GM15510 (cell line): ENCODE measurements around the gene RMI2.

ENCODE experiments used
- POLR2A ChIP-seq: IDR thresholded peaks from 3 replicates; pipeline ENCODE4 v1.6.1; 2011; ENCODE audit warnings: borderline replicate concordance; ENCODE audit not compliant: insufficient read length; ENCODE audit errors: extremely low read depth

RMI2 gene

DNA sequence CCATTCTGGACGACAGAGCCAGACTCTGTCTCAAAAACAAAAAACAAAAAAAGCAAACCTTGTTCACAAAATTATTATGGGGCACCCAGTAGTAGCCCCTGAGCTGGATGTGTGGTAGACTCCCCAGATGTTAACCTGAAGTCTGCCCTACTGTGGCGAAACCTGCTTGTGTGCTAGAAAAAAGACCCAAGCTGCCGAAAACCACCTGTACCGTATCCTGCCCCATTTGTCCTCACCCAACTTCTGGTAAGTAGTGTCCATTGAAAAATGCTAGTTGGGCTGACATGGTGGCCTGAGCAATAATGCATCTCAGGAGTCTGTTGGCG is 9.1 kb downstream of the RMI2 start:
- no peak for TF ChIP-seq POLR2A

DNA sequence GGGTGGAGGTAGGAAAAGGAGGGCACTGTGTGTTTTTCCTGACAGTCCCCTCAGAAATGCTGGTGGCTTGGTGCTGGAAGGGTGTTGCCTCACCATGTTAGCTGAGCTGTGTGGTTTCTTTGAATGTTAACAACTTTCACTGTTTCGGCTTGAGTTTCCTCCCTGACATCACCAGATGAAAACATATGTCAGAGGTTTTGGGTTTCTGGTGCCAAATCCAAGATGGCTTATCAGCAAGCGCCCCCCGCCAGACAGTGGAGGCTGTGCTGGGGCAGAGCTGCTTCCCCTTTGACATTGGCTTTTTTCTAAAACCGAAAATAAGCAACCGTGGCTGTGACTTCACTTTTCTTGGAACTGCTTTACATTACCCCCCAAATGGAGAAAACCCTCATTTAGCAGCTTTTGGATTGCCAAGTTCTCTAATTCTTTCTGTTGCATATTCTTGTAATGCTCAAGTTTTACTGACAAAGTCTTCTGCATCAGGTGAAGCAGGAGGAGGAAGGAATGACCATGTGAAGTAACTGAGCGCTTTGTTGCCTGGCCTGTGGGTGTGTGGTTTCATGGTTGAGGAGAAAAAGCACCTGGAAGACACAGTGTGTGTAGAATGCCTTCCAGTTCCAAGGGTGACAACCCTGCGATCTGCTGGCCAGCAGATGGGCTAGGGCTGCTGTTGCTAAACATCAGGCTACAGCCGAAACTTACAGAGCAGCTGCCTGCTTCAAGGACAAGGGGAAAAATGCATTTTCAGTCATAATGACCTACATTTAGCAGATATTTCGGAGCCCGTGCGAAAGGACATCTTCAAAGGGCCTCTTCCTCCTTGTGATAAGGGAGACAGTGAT is 9.7 kb downstream of the RMI2 start:
- no peak for TF ChIP-seq POLR2A

DNA sequence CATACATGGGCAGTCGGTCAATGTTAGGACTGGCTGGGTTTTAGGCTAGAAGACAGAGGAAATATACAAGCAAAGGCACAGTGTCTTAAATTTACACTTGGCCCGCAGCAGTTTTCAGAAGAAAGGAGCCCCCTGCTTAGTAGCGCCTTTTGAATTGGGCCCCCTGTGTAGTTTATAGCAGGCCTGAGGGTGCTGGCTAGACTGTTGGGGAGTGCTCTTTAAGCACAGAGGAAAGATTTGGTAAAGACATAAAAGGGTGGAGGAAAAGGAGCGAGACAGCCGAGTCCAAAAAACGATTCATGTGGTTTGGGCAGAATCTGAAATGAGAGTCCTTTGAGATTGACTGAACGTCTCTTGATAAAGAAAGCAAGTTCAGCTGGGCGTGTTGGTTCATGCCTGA is 10.6 kb downstream of the RMI2 start:
- TF ChIP-seq POLR2A = no peak

- no peak for TF ChIP-seq POLR2A
These were observed 11.5 kb downstream of the RMI2 start for GRCh38 chr16:11356573-11357331.

GRCh38 chr16:11358531-11358930 is 13.3 kb downstream of the RMI2 start:
- no peak for TF ChIP-seq POLR2A

DNA sequence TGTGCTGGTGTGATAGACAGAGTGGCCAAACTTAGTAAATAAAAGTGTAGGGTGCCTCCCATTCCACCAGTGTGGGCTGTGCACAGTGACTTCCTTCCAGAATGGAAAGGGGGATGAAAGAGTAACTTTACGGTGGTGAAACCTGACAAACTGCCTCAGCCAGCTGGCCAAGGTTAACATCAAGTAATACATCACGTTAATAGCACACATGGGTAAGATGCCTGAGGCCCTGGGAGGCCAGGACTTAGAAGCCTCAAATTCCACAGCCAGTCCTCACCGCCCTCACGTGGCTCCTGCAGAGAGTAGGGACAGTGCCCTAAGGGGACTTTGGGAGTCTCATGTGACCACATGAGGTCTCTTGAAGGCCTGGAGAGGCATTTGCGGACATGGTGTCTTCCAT is 14.1 kb downstream of the RMI2 start:
- no peak for TF ChIP-seq POLR2A

DNA sequence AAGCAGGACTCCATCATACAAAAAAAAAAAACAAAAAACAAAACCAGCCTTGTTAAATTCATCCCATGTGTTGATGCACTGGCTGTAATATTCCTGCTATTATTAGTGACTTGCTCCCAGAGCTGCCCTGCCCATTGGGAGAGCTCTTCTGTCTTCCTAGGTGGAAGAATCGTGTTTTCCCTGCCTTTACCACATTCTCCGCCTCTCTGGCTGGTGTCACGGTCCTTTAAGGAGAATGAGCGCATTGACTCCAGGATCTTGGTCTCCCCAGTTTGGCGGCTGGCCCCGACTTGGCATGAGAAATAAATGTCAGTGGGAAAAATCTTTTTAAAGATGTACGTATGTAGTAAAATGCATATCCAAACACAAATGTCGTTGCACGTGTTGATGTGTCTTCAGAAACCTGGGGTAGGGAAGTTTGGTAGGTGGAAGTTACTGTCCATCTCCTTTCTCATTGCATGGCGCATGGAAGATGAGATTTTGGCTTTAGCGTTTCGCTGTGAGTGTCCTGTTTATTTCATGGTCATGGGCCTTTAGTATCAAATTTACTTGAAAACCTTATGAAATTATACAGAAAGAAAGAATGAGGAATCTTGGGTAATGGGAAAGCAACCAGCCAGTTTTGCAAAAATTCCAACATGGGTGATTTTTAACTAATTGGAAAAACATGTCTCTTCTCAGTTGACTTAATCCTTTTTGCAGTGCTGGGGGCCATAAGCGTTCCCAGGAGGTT is 15.5 kb downstream of the RMI2 start:
- no peak for TF ChIP-seq POLR2A

GRCh38 chr16:11361701-11362451 is 16.6 kb downstream of the RMI2 start:
- no peak for TF ChIP-seq POLR2A

GRCh38 chr16:11363927-11364258 is 18.6 kb downstream of the RMI2 start:
- TF ChIP-seq POLR2A = no peak

DNA sequence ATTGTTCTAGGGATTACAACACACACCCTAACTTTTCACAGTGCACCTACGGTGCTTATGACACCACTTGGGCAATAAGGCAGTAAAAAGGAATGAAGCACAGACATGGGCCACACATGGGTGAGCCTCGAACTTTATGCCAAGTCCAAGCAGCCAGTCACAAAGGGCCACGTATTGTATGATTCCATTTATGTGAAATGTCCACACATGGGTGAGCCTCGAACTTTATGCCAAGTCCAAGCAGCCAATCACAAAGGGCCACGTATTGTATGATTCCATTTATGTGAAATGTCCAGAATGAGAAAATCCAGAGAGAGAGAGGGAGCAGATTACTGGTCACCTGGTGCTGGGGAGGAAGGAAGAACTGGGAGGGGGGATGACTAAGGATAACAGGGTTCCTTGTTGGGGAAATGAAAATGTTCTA is 22.2 kb downstream of the RMI2 start:
- TF ChIP-seq POLR2A = no peak

- no peak for TF ChIP-seq POLR2A
These were observed 25.0 kb downstream of the RMI2 start for GRCh38 chr16:11370084-11370931.

- TF ChIP-seq POLR2A = no peak
These were observed 27.0 kb downstream of the RMI2 start for GRCh38 chr16:11372073-11372828.

- no peak for TF ChIP-seq POLR2A
These were observed 27.6 kb downstream of the RMI2 start for GRCh38 chr16:11372829-11373306.
